Spleen (tissue), 7 donors: ENCODE measurements around the gene SLC6A20.

Experiments used
- CTCF ChIP-seq, 11 experiments: fragments of 200-600 bp in 7 of 11; fragments of 450-650 bp in 4 of 11; sonication (generic) in 4 of 11; IDR thresholded peaks in 8 of 11; conservative IDR thresholded peaks in 3 of 11; 1 replicate in 7 of 11; 2 replicates in 4 of 11; pipeline versions ENCODE4 v1.4.0 to v1.8.0; 2016 to 2021; ENCODE audit warnings: antibody characterized with exemption in 11 of 11, inconsistent platforms in 4 of 11, mild to moderate bottlenecking in 1 of 11
- POLR2A ChIP-seq, 3 donors: fragments of 450-650 bp; IDR thresholded peaks; one replicate each; pipeline ENCODE4 v1.5.1; 2017; ENCODE audit warnings: antibody characterized with exemption in 3 of 3, mild to moderate bottlenecking in 1 of 3
- POLR2AphosphoS5 ChIP-seq, 3 donors: sonication (generic); formaldehyde crosslinking; IDR thresholded peaks; one replicate each; pipeline ENCODE4 v1.5.1; 2017; ENCODE audit warnings: antibody characterized with exemption in 3 of 3
- donor health status: DM: no; HTN: no; CAD: no; lungs with moderate emphysema.
- donor health status: DM: no; HTN: no; CAD: no.
- donor health status: DM: no; HTN: no; CAD: no.

GRCh38 chr3:45754461-45754860 lies 41.9 kb downstream of the SLC6A20 start:
- TF ChIP-seq POLR2A (IDR thresholded peaks at IDR 0.05) (no peak), CTCF (IDR thresholded peaks at IDR 0.05 in 8 of 11, conservative IDR thresholded peaks at IDR 0.05 in 3 of 11) (no peak), POLR2AphosphoS5 (IDR thresholded peaks at IDR 0.05) (no peak)
